Frontal cortex (tissue), 4 donors: ENCODE data around the gene DNAJC13. TPM values are rescaled to one million over a fixed set of nuclear protein-coding genes. Genes with fewer than 3 reads are reported as not detected.

ENCODE experiments used
- DNase-seq, 2 donors: peaks; one replicate each; pipeline ENCODE4 v3.0.0; 2012; ENCODE audit warnings: low spot score in 2 of 2
- FAIRE-seq: peaks from 2 replicates; lab custom pipeline; 2012; peaks lifted over from hg19 to GRCh38; lab: Jason Lieb, UNC
- total RNA-seq: library from RNA; depleted of rRNA; stranded (reverse); fragments of >200 nt; gene quantifications from one replicate; pipeline ENCODE4 v1.2.3, GENCODE V29; 2014
- donor health status: control.
- donor health status: control.
- donor health status: control.

The DNAJC13 gene
- total RNA-seq, 1 donor from 2014 or later, result 71.3 TPM

DNA sequence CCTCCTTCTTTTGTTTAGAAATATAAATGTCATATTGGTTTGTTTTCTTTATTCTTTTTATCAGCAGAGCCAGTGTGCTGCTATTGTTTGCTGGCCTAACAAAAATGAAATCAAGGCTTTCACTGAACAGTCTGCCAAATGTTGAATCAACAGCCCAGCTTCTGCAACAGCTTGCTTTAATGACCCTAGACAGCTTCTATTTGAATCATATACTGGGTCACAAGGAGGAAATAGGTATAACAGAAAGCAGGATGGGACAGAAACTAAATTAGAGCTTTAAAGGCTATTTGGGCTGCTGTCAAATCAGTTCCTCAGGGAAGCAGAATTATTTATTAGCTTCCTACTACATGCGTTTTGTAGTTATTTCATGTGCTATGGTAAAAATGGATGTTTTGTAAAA, 12.1 kb upstream of the DNAJC13 start:
- no peak for FAIRE-seq
- DNase-seq, result no peak

DNA sequence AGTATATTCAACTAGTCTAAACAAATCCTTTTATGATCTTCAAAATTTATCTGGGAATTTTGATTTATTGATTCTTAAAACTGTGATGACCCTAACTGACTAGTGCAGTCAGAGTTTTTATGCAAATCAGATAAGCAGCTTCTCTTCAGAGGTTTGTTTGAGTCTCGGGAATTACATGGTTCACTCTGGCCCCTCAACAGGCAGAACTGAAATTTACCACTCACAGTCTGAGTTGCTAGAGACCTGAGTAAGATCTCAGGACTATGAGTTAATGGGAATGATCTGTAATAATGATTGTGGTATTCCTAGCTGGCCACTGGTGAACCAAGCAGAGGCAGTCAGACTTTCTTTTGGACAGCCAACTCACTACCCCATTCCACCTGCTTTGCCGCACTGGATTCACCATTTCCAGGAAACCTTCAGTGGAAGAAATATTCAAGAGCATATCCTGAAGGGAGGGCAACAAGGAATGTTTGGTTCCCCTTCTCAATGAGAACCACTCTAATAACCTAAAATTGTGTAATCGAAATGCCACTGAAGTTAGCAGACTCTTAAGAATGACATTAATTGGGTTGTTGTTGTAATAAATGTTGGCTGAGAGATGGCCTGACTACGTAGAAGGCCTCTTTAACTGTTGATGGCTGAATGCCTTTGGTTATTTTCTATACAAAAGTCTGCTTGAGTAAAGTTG, 11.5 kb upstream of the DNAJC13 start:
- FAIRE-seq (no peak), DNase-seq (no peak)

DNA sequence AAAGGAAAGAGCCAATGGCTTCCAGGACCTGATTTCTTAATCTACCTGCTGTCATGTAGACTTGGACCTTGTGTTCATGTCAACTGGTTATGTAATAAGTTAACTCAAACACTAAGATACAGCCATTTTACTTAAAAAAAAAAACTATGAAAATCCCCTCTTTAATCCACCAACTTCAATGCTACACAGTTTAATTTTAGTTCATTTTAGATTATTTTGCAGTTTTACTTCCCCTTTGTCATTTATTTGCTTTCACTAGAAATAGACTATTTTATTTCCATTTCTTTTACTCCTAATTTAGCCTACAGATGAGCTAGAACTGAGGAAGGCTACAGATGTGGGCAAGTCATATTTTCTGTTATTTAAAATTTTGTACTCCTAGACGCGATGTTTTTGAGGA, 10.7 kb upstream of the DNAJC13 start:
- FAIRE-seq (no peak), DNase-seq (no peak)

DNA sequence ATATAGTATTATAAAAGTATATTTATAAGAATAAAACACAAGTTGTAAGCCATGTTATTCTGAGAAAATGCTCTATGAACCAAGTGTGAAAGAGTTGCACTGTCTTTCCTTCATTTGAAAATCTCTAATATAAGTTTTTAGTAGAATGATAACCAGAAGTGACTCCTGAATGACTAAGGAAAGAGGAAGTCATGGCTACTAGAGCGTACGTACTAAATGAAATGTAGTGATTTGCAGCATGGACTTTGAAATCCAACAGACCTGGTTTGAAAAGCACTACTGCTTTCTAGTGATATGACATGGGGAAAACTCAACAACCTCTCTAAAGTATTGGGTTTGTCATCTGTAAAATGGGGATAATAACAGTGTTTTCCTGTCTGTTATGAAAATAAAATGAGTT, 10.3 kb upstream of the DNAJC13 start:
- DNase-seq, result no peak
- no peak for FAIRE-seq

- DNase-seq, result no peak
- FAIRE-seq, result no peak
Observed at GRCh38 chr3:132414841-132415240, 2.5 kb upstream of the DNAJC13 start.

DNA sequence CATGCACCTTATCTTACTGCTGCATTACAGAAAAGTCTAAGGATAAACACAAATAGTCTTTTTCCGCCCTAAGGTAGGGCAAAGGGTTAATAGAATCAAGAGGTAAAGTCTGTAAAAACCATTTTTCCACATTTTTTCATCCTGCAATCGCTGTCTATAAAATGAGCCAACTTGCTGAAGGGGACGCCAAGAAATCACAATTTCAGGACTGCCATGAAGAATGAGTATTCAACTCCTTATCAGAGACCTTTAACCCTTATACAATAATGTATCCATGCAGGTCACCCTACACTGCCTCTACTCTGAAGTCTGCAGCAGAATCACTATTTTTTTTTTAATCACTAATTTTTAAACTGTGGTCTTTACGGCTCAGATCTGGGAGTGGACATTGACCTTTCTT, 1.1 kb upstream of the DNAJC13 start:
- no peak for FAIRE-seq
- DNase-seq, result no peak

DNA sequence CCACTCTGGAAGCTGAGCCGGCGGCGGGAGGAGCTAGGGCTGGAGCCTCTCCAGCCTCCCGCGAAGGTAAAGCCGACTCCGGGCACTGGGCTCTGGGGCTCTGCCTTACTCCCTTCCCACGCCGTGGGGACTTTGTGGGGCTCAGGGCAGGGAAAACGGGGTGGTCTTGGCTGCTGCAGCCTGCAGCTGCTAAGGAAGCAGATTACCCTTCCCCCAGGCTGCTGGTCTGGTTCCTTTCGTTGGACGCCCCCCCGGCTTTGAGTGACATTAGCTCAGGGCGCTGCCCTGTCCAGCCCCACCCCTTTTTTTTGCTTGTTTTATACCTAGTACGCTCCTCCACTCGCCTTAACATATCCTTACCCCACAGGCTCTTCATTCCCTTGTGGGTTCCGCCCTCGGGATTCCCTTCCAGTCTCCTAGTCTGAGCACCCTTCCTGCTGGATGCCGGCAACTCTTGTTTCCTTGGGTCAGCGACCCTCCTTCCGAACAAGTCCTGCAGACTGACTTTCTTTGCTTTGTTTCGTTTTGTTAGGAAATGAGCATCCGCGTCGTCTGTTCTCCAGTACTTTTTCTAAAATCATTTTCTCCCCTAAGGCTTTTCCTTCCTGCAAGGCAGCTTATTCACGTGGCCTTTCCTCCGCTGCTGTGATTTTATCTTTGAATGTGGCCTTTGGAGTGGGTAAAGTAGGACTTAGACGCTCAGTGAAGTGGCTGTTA, 551 bp downstream of the DNAJC13 start:
- DNase-seq (peak in 1 of 2 donors; percentile 15), FAIRE-seq (no peak)

DNA sequence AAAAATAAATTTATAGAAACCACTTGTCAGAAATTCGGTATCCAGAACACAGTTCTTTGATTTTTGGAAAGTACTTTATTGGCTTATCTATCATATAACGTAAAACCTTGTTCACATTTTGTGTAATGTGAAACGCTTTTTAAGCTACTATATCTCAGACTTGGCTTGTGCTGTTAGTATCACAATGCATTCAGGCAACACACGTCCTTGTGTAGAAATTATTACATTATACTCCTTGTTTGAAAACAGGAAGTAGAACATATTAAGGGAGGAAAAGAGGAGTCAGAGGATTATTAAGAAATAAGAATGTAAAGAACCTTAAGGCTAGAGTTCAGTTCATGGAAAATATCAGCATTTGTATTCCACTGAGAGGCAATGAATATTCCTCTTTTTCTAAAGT, 1.6 kb downstream of the DNAJC13 start:
- DNase-seq (no peak), FAIRE-seq (no peak)

DNA sequence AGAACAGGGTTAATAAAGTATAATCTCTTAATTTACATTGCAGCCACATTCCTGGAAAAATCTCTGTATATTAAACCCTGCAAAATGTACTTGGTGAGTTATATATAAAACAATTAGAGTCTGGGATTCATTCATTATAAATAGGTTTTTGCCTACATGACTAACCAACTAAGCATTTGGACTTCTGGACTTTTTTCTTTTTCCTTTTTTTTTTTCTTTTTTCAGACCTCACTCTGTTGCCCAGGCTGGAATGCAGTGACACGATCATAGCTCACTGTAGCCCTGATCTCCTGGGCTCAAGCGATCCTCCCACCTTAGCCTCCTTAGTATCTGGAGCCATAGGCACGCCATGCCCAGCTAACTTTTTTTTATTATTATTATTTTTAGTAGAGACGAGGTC, 4.5 kb downstream of the DNAJC13 start:
- DNase-seq, result no peak
- FAIRE-seq, result no peak

- no peak for FAIRE-seq
Observed at GRCh38 chr3:132422531-132422930, 5.2 kb downstream of the DNAJC13 start.

DNA sequence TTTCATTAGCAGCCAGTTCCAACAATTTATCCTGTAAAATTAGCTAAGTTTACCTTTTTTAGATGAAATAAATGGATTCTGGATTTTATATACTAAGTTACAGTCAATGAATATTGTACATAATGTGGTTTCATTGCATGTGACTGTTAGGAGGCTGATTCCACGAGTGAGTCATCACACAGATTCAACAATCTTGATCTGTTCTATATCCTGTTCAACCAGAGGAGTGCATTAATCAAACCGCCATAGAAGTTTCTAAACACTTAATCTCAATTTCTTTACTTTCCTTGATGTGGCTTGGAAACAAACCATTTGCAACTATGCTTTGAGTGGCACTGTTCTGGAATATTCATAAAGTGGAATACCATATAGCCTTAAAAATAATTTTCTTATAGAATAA, 15.3 kb downstream of the DNAJC13 start:
- no peak for FAIRE-seq
- no peak for DNase-seq

More at GRCh38 chr3:132422531-132422930, 5.2 kb downstream of the DNAJC13 start:
- no peak for DNase-seq

DNA sequence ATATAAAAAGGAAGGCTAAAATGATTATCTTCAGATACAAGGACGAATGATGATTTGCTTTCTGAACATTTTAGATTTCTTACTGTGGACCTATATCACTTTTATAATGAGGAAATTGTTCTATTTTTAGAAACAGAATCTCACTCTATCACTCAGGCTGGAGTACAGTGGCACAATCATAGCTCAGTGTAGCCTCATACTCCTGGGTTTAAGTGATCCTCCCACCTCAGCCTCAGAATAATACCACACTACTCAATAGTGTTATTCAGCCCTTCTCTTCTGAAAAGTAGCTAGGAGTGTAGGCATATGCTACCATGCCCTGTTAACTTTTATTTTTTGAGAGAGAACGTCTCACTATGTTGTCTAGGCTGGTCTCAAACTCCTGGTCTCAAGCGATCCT, 15.8 kb downstream of the DNAJC13 start:
- no peak for DNase-seq
- no peak for FAIRE-seq

DNA sequence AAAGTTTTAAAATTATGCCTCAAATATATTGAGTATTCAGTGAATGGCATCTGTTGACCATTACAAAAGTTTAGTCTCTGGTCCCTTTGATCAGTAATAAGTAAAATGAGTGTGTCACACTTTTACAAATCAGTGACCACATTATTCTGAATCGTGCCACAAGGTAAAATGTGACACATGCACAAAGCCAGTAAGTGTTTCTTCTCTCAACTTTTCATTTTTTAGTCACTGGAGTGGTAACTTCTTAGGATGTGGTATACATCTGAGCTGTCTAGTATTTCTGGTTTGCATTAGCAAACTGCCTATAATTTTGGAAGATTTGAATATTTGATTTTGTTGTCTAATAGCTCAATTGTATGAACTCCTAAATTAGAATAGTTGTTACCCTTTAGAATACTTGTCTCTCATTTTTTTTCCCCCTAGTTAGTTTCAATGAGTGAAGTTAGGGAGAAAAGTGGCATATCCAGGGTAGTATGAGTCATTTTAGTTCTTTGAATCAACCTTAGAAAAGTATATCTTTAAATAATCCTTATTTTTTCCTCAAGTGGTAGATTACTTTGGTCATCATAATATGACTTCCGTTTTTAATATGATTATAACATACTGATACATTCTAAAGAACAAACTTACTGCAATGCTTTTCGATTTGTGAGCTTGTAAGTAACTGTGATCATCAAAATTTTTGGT, 18.1 kb downstream of the DNAJC13 start:
- FAIRE-seq (no peak), DNase-seq (no peak)

DNA sequence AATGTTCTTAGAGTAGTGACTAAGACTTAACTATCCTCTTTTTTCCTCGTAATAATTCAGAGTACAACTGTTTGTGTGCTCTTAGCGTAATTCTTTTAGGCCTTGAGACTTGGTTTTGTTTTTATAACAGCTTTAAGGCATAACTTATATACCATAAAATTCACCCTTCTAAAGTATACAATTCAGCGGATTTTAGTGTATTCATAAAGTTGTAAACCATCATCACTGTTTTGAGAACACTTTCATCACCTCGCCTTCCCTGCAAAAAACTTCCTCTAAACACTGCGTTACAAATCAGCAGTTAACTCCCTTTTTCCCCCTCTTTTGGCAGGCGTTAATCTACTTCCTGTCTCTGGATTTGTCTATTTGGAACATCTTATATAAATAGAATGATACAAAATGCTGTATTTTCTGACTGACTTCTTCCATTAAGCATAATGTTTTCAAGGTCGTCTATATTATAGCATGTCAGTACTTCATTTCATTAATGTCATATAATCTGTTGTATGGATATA, 18.7 kb downstream of the DNAJC13 start:
- FAIRE-seq, result no peak

GRCh38 chr3:132443421-132443820, 26.1 kb downstream of the DNAJC13 start:
- no peak for FAIRE-seq
- no peak for DNase-seq

More for the DNA sequence above, 18.7 kb downstream of the DNAJC13 start:
- DNase-seq, result no peak

DNA sequence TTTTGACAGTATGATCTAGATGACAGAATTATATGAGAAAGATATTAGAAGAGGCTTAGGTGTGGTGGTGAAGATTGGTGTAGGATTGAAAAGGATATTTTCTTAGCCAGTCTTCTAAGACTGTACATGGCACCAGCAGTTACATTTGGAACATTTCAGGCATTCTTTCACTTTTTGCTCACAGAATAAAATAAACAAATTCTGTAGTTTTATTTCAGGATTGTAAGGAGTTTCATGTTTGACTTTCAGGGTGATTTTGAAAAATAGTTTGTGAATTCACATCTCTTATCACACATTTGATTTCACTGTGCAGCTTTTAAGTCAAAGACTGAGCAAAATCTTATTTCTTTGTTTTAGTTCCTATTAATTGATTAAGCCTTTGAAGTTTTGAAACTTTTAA, 27.1 kb downstream of the DNAJC13 start:
- FAIRE-seq (no peak), DNase-seq (no peak)

GRCh38 chr3:132445817-132446216, 28.5 kb downstream of the DNAJC13 start:
- DNase-seq (no peak), FAIRE-seq (no peak)

DNA sequence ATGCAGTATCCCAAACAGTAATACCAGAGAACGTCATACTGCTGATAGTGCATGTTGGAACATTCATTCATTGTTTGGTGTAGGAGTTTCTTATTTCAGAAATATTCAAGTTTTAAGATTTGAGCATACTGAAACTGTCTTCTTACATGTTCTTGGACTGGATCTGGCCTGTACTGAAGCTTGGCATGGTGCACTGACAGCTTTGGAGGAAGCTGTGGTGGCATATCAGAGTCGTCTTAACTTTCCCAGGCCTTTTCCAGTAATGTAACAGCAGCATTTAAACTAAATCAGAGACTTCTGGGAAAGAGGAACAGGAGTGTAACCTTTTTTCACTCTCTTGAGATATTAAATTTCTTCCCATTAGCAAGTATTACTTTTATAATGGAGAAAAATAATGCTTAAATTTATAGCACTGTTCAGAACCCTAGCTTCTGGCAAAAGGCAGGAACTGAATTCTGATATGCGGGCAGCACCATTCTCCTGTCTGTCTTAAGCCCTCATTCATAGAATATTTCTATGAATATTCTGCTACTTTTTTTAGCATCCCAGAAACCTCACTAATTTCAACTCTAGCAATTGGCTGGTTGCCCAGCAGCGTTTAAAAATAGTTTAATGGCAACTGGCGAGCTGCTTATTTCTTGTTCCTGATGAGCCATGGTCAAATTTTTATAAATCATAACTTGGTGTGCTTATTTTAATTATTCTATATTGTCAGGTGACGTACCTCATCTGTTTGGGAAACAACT, 31.1 kb downstream of the DNAJC13 start:
- DNase-seq (no peak), FAIRE-seq (no peak)

DNA sequence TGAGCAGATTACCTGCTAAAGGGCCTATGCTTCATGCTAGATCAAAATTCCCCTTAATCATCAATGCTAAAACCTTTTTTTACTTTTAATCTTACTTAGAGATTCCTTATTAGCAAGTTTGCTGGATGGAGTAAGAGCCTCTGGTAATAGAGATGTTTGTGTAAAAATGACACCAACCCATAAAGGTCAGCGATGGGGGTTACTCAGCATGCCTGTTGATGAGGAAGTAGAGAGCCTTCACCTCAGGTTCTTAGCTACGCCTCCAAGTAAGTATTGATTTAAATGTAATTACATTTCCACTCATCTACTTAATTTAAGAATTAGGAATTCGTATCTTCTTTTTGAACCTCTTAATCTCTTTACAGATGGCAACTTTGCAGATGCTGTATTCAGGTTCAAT, 38.8 kb downstream of the DNAJC13 start:
- FAIRE-seq (no peak), DNase-seq (no peak)

GRCh38 chr3:132456571-132456970, 39.3 kb downstream of the DNAJC13 start:
- no peak for DNase-seq
- no peak for FAIRE-seq
